GM12875 (cell line): ENCODE results near the gene UGT3A2.
A peak's percentile ranks its signal among the peaks of the same experiment; 100 is the strongest.

Source experiments
- H3K4me3 ChIP-seq: one replicate; pipeline ENCODE4 v1.5.1; 2011; ENCODE audit warnings: low read depth, low read length, control low read depth
- TF ChIP-seq, protein P1 (sequence below): IDR thresholded peaks from 2 replicates; pipeline ENCODE4 v1.5.1; 2011; ENCODE audit warnings: low read depth, mild to moderate bottlenecking, control low read depth, inconsistent platforms, low read length, moderate library complexity, borderline replicate concordance; ENCODE audit not compliant: insufficient read depth

Gene UGT3A2

GRCh38 chr5:36066540-36067210 is at the start of gene UGT3A2:
UGT3A2 (minus strand) TSS chr5:36066882; CDS start chr5:36066789, 93 bp downstream.
- no peak within 1 kb of the TSS for H3K4me3 ChIP-seq
- TF ChIP-seq, protein P1, sequence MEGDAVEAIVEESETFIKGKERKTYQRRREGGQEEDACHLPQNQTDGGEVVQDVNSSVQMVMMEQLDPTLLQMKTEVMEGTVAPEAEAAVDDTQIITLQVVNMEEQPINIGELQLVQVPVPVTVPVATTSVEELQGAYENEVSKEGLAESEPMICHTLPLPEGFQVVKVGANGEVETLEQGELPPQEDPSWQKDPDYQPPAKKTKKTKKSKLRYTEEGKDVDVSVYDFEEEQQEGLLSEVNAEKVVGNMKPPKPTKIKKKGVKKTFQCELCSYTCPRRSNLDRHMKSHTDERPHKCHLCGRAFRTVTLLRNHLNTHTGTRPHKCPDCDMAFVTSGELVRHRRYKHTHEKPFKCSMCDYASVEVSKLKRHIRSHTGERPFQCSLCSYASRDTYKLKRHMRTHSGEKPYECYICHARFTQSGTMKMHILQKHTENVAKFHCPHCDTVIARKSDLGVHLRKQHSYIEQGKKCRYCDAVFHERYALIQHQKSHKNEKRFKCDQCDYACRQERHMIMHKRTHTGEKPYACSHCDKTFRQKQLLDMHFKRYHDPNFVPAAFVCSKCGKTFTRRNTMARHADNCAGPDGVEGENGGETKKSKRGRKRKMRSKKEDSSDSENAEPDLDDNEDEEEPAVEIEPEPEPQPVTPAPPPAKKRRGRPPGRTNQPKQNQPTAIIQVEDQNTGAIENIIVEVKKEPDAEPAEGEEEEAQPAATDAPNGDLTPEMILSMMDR: no peak

DNA sequence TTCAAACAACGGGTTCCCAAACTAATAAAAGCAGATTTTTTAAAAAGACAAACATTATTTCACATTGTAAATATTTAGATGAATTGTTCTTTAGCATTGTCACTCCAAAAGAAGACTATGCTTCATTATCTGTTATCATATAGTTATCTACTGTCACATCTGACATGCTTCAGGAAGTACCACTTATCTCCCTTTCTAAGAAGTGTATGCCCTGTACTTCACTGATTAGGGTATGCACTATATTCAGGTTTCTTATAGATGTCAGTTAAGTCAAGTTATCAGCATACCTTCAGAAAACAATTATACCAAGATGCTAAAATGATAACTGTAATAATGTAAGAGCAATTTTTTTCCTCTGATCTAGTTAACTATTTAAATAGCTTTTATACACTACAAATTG is 44.6 kb upstream of the UGT3A2 start:
- H3K4me3 ChIP-seq: no peak overlapping the region
- TF ChIP-seq, protein P1: no peak

- TF ChIP-seq, protein P1: no peak
- no peak overlapping the region for H3K4me3 ChIP-seq
Observed at GRCh38 chr5:36108758-36109460, 42.2 kb upstream of the UGT3A2 start.

DNA sequence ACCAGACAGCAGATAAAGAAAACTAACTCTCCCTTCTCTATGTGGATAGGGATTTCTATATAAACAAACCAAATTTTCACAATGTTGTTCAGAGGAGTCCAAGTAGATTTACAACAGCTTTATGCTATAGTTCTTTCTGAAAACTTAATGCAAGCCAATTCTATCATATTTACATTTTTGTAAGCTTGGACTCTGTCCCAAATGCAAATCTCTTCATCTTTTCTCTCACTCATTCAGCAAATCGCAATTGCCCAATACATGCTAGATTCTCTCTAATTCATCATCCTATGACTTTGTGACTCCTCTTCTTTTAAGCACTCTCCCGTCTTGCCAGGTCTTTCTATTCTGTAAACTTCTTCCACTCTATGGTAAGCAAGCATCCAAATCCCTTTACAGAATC is 39.1 kb upstream of the UGT3A2 start:
- TF ChIP-seq, protein P1: no peak
- no peak overlapping the region for H3K4me3 ChIP-seq

DNA sequence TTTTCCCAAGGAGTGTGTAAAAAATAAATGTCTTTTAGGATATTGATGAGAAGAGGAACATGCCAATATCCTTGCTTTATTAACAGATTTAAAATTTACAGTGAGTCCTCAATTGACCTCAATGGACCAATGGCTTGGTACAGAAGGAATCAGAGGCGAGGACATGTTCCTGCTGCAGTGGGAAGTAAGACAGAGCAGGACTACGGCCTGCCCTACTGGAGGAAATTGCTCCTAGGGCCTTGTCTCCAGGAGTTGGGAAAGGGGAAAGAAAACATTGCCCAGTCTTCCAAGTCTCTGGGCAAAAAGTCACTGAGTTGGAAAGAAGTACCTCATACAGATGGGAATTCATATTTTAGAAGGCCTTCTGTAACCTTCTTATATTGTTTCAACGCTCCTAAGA is 33.1 kb upstream of the UGT3A2 start:
- no peak overlapping the region for H3K4me3 ChIP-seq
- TF ChIP-seq, protein P1: no peak

DNA sequence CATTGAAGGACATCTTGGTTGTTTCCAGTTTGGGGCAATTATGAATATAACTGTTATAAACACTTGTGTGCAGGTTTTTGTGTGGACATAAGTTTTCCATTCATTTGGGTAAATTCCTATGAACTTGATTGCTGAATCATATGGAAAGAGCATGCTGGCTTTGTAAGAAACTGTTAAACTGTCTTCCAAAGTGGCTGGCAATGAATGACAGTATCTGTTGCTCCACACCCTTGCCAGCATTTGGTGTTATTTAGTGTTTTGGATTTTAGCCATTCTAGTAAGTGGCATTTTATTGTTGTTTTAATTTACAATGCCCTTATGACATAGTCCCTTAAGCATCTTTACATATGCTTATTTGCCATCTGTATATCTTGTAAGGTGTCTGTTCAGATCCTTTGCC is 29.8 kb upstream of the UGT3A2 start:
- TF ChIP-seq, protein P1: no peak

DNA sequence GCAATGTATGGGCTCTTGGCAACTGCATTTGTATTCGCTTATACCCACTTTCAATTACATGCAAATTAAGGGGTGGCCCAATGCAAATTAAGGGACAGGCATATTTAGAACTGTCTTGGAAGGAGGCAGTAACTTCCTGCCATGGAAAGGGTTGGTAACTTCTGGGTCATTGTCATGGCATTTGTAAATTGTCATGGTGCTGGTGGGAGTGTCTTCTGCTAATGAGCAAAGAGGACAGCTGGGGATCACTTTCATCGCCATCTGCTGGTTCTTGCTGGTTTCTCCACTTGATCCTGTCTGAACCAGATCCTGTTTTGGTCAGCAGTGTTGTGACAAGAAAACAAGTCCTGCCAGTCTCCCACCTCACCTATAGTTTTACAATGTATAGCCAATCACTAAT is 23.3 kb upstream of the UGT3A2 start:
- no peak overlapping the region for H3K4me3 ChIP-seq
- TF ChIP-seq, protein P1: peak; percentile 56; the same call in 1 of the 2 replicates

More for the DNA sequence above, 29.8 kb upstream of the UGT3A2 start:
- no peak overlapping the region for H3K4me3 ChIP-seq
